ENCODE results near the gene CCDC85A. TPM values are rescaled to one million over a fixed set of nuclear protein-coding genes. Genes with fewer than 3 reads are reported as not detected.

The CCDC85A gene
- total and polyA plus RNA-seq, 2 experiments from 2014 or later, result 0.21 to 0.24 TPM

DNA sequence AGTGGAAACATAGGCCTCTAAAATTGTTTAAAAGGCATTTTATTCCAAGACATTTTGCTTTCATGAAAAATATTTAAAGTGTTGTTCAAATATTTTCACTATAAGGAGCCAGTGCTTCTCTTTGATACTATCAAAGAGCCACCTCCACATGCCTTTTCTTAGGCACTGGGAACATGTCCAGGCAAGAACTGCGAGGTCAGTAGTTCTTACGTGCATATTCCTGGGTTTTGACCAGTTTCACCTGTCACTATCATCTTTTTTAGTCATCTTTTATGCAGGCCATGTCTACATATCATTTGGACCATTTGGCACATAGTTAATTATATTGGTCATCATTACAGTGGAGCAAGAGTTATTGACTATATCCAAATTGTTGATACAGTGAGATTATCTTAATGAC lies 195.3 kb downstream of the CCDC85A start (continued):
- TF ChIP-seq, protein P1, sequence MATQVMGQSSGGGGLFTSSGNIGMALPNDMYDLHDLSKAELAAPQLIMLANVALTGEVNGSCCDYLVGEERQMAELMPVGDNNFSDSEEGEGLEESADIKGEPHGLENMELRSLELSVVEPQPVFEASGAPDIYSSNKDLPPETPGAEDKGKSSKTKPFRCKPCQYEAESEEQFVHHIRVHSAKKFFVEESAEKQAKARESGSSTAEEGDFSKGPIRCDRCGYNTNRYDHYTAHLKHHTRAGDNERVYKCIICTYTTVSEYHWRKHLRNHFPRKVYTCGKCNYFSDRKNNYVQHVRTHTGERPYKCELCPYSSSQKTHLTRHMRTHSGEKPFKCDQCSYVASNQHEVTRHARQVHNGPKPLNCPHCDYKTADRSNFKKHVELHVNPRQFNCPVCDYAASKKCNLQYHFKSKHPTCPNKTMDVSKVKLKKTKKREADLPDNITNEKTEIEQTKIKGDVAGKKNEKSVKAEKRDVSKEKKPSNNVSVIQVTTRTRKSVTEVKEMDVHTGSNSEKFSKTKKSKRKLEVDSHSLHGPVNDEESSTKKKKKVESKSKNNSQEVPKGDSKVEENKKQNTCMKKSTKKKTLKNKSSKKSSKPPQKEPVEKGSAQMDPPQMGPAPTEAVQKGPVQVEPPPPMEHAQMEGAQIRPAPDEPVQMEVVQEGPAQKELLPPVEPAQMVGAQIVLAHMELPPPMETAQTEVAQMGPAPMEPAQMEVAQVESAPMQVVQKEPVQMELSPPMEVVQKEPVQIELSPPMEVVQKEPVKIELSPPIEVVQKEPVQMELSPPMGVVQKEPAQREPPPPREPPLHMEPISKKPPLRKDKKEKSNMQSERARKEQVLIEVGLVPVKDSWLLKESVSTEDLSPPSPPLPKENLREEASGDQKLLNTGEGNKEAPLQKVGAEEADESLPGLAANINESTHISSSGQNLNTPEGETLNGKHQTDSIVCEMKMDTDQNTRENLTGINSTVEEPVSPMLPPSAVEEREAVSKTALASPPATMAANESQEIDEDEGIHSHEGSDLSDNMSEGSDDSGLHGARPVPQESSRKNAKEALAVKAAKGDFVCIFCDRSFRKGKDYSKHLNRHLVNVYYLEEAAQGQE (IDR thresholded peaks at IDR 0.05; ENCODE audit: unreplicated experiment), result no peak
- TF ChIP-seq, protein P2, sequence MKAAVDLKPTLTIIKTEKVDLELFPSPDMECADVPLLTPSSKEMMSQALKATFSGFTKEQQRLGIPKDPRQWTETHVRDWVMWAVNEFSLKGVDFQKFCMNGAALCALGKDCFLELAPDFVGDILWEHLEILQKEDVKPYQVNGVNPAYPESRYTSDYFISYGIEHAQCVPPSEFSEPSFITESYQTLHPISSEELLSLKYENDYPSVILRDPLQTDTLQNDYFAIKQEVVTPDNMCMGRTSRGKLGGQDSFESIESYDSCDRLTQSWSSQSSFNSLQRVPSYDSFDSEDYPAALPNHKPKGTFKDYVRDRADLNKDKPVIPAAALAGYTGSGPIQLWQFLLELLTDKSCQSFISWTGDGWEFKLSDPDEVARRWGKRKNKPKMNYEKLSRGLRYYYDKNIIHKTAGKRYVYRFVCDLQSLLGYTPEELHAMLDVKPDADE (IDR thresholded peaks at IDR 0.05), result no peak
- TF ChIP-seq ZNF114 (CRISPR knock-in tag; IDR thresholded peaks at IDR 0.05), result no peak

DNA sequence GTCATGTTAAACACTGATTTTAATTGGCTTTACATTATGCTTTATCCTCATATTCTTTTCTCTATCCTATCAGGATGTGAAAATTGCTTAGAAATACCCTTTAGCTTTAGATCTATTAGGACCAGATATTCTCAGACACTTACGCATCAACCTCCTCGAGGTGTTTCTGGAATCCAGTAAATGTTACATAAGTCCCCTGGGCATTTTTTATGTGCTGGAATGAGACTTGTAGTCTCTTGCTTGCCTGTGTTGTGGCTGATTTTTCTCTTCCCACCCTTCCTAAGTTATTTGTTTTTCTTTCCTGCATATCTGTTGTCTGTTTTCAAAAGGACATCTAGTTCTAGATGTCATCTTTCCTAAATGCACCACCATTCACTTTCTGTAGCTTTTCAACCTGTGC lies 197.1 kb downstream of the CCDC85A start:
- no peaks in the 10 kb centered on the region for H3K9me3 Mint-ChIP-seq
- no peaks in the 10 kb centered on the region for H3K36me3 Mint-ChIP-seq (ENCODE audit: low read depth)
- Histone ChIP-seq H3K79me2 (replicated peaks; ENCODE audit: insufficient read depth) (no peaks in the 10 kb centered on the region), H3F3A (replicated peaks; ENCODE audit: low read depth) (no peaks in the 10 kb centered on the region), H3K27ac (ENCODE audit: low read depth) (no peak overlapping the region), H3K4me3 (no peak overlapping the region), H3K4me1 (ENCODE audit: insufficient read depth) (peaks cover 19% of the 10 kb centered on the region; the same call in 1 of the 2 replicates), H3K4me2 (no peak overlapping the region), H3K27me3 (ENCODE audit: insufficient read depth) (no peaks in the 10 kb centered on the region), H3K9me2 (ENCODE audit: insufficient read depth) (0 out of 2 replicates have a peak, but pooled peaks cover 6% of the 10 kb centered on the region), H4K20me1 (replicated peaks; ENCODE audit: insufficient read depth) (no peaks in the 10 kb centered on the region), H2AFZ (no peak overlapping the region), H3K36me3 (ENCODE audit: insufficient read depth) (no peaks in the 10 kb centered on the region)
- peaks cover 22% of the 10 kb centered on the region for H3K4me1 Mint-ChIP-seq
- DNase-seq (ENCODE audit: low spot score) (no peak), ATAC-seq (no peak)
- no peak overlapping the region for H3K4me3 Mint-ChIP-seq
- no peaks in the 10 kb centered on the region for H3K27me3 Mint-ChIP-seq (ENCODE audit: insufficient read depth, low read depth, poor library complexity)
- no peak overlapping the region for H3K27ac Mint-ChIP-seq
- TF ChIP-seq EZH2 (IDR thresholded peaks at IDR 0.05; ENCODE audit: low read depth, unreplicated experiment), result no peak
- no peak for TF ChIP-seq ZNF331 (CRISPR knock-in tag; IDR thresholded peaks at IDR 0.05; ENCODE audit: low read depth)
- TF ChIP-seq STAT1 (IDR thresholded peaks at IDR 0.05; ENCODE audit: unreplicated experiment), result no peak
- TF ChIP-seq, protein P2 (IDR thresholded peaks at IDR 0.05), result no peak
- TF ChIP-seq, protein P3, sequence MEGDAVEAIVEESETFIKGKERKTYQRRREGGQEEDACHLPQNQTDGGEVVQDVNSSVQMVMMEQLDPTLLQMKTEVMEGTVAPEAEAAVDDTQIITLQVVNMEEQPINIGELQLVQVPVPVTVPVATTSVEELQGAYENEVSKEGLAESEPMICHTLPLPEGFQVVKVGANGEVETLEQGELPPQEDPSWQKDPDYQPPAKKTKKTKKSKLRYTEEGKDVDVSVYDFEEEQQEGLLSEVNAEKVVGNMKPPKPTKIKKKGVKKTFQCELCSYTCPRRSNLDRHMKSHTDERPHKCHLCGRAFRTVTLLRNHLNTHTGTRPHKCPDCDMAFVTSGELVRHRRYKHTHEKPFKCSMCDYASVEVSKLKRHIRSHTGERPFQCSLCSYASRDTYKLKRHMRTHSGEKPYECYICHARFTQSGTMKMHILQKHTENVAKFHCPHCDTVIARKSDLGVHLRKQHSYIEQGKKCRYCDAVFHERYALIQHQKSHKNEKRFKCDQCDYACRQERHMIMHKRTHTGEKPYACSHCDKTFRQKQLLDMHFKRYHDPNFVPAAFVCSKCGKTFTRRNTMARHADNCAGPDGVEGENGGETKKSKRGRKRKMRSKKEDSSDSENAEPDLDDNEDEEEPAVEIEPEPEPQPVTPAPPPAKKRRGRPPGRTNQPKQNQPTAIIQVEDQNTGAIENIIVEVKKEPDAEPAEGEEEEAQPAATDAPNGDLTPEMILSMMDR (conservative IDR thresholded peaks at IDR 0.05; ENCODE audit: low read depth in 2 of 2), result no peak
- no peak for TF ChIP-seq CREB1 (CRISPR knock-in tag; IDR thresholded peaks at IDR 0.05; ENCODE audit: low read depth)
- no peak for TF ChIP-seq ZNF114 (CRISPR knock-in tag; IDR thresholded peaks at IDR 0.05)
- no peak for TF ChIP-seq NANOG (IDR thresholded peaks at IDR 0.05; ENCODE audit: borderline replicate concordance)
- TF ChIP-seq, protein P1 (IDR thresholded peaks at IDR 0.05; ENCODE audit: unreplicated experiment), result no peak
- TF ChIP-seq JUNB (IDR thresholded peaks at IDR 0.05; ENCODE audit: unreplicated experiment), result no peak
- no peak for TF ChIP-seq EZH2phosphoT487 (IDR thresholded peaks at IDR 0.05; ENCODE audit: unreplicated experiment)

All from GM23338 (cell line).